ENCODE measurements around the gene NLGN1.

NLGN1 gene

DNA sequence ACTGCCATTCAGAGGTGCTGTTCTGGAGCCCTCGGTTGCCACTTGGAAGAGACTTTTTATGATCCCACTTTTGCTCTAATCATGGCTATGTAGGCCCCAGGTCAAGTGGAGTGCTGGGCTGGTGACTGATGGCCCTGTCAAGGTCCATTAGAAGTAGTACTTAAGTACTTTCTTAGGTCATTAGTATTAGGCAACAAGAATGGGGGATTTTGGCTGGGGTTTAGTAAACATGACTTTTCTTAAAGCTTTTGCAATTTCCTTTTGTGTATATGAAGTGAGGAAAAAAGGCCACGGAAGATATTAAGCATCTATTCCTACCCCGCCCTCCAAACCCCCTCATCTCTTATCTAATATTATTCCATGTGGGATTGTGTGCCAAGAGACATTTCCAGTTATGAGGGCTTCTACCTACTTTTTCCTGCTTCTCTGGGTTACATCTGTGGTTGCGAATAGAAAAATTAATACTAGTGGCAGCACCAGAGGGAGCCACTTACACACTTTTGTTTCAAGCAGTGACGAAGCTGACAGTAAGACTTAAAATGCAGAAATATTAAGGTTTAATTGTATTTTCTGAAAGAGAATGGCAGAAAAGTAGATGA is 13.9 kb downstream of the NLGN1 start:
- no peak overlapping the region for H3K4me3 ChIP-seq (ENCODE audit: low read depth, low read length)
- peak; percentile 38 for DNase-seq (ENCODE audit: low read depth)
- TF ChIP-seq MYC (IDR thresholded peaks at IDR 0.05; ENCODE audit: low read depth, low read length) (no peak), CTCF (IDR thresholded peaks at IDR 0.05; ENCODE audit: low read depth, low read length) (peak; percentile 29)

GRCh38 chr3:173416070-173416469 is 18.5 kb downstream of the NLGN1 start:
- no peak overlapping the region for H3K4me3 ChIP-seq (ENCODE audit: low read depth, low read length)
- DNase-seq (ENCODE audit: low read depth), result no peak
- no peak for TF ChIP-seq MYC (IDR thresholded peaks at IDR 0.05; ENCODE audit: low read depth, low read length)
- no peak for TF ChIP-seq CTCF (IDR thresholded peaks at IDR 0.05; ENCODE audit: low read depth, low read length)
- TF ChIP-seq POLR2A (IDR thresholded peaks at IDR 0.05; ENCODE audit: extremely low read depth, insufficient read length), result no peak
- no peak for TF ChIP-seq MAX (IDR thresholded peaks at IDR 0.05; ENCODE audit: low read depth, low read length)

DNA sequence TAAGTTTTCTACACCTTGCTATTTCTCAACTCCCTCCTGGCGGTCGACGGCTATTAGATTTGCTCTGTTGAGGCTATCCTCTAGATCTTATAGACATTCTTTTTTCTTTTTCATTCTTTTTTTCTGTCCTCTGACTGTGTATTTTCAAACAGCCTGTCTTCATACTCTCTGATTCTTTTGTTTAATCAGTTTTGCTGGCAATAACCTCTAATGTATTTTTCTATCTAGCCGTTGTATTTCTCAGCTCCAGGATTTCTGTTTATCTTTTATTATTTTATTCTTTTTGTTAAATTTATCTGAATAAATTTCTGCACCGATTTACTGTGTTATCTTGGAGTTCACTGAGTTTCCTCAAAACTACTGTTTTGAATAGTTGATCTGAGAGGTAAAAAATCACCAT is 31.5 kb downstream of the NLGN1 start:
- TF ChIP-seq POLR2A (IDR thresholded peaks at IDR 0.05; ENCODE audit: extremely low read depth, insufficient read length) (no peak), MAX (IDR thresholded peaks at IDR 0.05; ENCODE audit: low read depth, low read length) (no peak), MYC (IDR thresholded peaks at IDR 0.05; ENCODE audit: low read depth, low read length) (no peak), CTCF (IDR thresholded peaks at IDR 0.05; ENCODE audit: low read depth, low read length) (no peak)
- H3K4me3 ChIP-seq (ENCODE audit: low read depth, low read length), result no peak overlapping the region
- no peak for DNase-seq (ENCODE audit: low read depth)

GRCh38 chr3:173429527-173429926 is 32.0 kb downstream of the NLGN1 start:
- TF ChIP-seq MYC (IDR thresholded peaks at IDR 0.05; ENCODE audit: low read depth, low read length), result no peak
- no peak for TF ChIP-seq CTCF (IDR thresholded peaks at IDR 0.05; ENCODE audit: low read depth, low read length)
- no peak for TF ChIP-seq POLR2A (IDR thresholded peaks at IDR 0.05; ENCODE audit: extremely low read depth, insufficient read length)
- TF ChIP-seq MAX (IDR thresholded peaks at IDR 0.05; ENCODE audit: low read depth, low read length), result no peak
- no peak overlapping the region for H3K4me3 ChIP-seq (ENCODE audit: low read depth, low read length)
- no peak for DNase-seq (ENCODE audit: low read depth)

DNA sequence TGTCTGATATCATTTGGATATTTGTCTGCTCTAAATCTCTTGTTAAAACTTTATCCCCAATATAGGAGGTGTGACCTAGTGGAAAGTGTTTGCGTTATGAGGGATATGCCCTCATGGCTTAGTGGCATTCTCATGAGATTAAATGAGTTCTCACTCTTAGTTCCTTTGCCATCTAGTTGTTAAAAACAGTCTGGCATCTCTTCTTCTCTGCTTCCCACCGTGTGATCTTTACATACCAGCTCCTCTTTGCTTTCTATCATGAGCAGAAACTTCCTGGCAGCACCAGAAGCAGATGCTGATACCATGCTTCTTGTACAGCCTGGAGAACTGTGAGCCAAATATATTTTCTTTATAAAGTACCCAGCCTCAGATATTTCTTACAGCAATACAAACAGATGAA is 33.0 kb downstream of the NLGN1 start:
- TF ChIP-seq MAX (IDR thresholded peaks at IDR 0.05; ENCODE audit: low read depth, low read length) (no peak), CTCF (IDR thresholded peaks at IDR 0.05; ENCODE audit: low read depth, low read length) (no peak), POLR2A (IDR thresholded peaks at IDR 0.05; ENCODE audit: extremely low read depth, insufficient read length) (no peak), MYC (IDR thresholded peaks at IDR 0.05; ENCODE audit: low read depth, low read length) (no peak)
- no peak overlapping the region for H3K4me3 ChIP-seq (ENCODE audit: low read depth, low read length)
- no peak for DNase-seq (ENCODE audit: low read depth)

DNA sequence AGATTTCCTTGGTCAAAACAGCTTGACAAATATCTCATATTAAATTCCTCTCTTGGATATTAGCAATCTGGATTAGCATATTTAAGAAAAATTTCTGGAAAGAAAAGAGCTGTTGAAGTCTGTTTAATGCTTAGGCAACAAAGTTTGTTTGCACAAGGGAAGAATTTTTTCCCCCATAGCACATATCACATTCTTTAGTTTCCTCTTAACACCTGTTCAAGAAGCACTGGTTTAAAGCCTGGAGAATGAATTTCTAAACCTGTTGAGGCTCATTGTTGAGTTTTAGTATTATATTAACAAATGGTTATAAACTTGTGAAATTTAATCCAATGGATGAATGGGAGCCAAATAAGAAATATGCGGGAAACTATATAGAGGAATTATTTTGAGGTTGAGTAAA is 41.5 kb downstream of the NLGN1 start:
- no peak for DNase-seq (ENCODE audit: low read depth)
- H3K4me3 ChIP-seq (ENCODE audit: low read depth, low read length), result no peak overlapping the region
- no peak for TF ChIP-seq MAX (IDR thresholded peaks at IDR 0.05; ENCODE audit: low read depth, low read length)
- TF ChIP-seq POLR2A (IDR thresholded peaks at IDR 0.05; ENCODE audit: extremely low read depth, insufficient read length), result no peak
- no peak for TF ChIP-seq CTCF (IDR thresholded peaks at IDR 0.05; ENCODE audit: low read depth, low read length)
- no peak for TF ChIP-seq MYC (IDR thresholded peaks at IDR 0.05; ENCODE audit: low read depth, low read length)

All from NB4 (cell line).